IMR-90 (cell line): Measurements from ENCODE around the gene ETS1. TPM values are rescaled to one million over a fixed set of nuclear protein-coding genes. Genes with fewer than 3 reads are reported as not detected.

Experiments used
- ATAC-seq: fragments of 200-7000 bp; cut with Tn5 transposase; 2 replicates; pipeline ENCODE4 v1.9.1; 2020; ENCODE audit warnings: low read depth, mild to moderate bottlenecking, moderate library complexity
- BruUV-seq: library from RNA; stranded (reverse); fragments of 400-500 nt; replicated peaks from 2 replicates; lab custom pipeline; 2021; lab: Mats Ljungman, UMichigan
- CTCF ChIA-PET: fragments of 300-600 bp; formaldehyde crosslinking; extraction: SDS; loops from one replicate; lab custom pipeline; 2021; ENCODE audit warnings: antibody characterized with exemption; lab: Yijun Ruan, JAX
- POLR2A ChIA-PET: fragments of 300-600 bp; sonication (Branson Sonifier 250); formaldehyde crosslinking; loops from one replicate; lab custom pipeline; 2022; ENCODE audit warnings: antibody characterized with exemption; ENCODE audit not compliant: unreplicated experiment; lab: Charles Lee
- DNase-seq: peaks from one replicate; pipeline ENCODE4 v3.0.0; 2013
- H2AFZ ChIP-seq: replicated peaks from 2 replicates; pipeline ENCODE3; 2013; ENCODE audit warnings: low read length, mild to moderate bottlenecking; ENCODE audit not compliant: poor library complexity
- H2AK5ac ChIP-seq: 2 replicates; pipeline ENCODE4 v1.6.1; 2013; ENCODE audit warnings: low read depth, low read length, inconsistent platforms
- H2AK9ac ChIP-seq: replicated peaks from 2 replicates; pipeline ENCODE3; 2013; ENCODE audit warnings: mild to moderate bottlenecking, low read depth, low read length, moderate library complexity; ENCODE audit not compliant: poor library complexity
- H2BK120ac ChIP-seq: 2 replicates; pipeline ENCODE4 v1.6.1; 2013; ENCODE audit warnings: low read depth, low read length, inconsistent platforms
- H2BK15ac ChIP-seq: 3 replicates; pipeline ENCODE4 v1.6.1; 2013; ENCODE audit warnings: low read depth, low read length, inconsistent platforms
- H2BK20ac ChIP-seq: 2 replicates; pipeline ENCODE4 v1.6.1; 2013; ENCODE audit warnings: low read depth, mild to moderate bottlenecking, inconsistent platforms, low read length, moderate library complexity
- H2BK5ac ChIP-seq: 2 replicates; pipeline ENCODE4 v1.6.1; 2013; ENCODE audit warnings: mild to moderate bottlenecking, low read depth, low read length, inconsistent platforms; ENCODE audit not compliant: poor library complexity, severe bottlenecking
- H3K14ac ChIP-seq: replicated peaks from 2 replicates; pipeline ENCODE4 v1.6.1; 2013; ENCODE audit warnings: low read depth, low read length, inconsistent platforms
- H3K18ac ChIP-seq: 2 replicates; pipeline ENCODE4 v1.6.1; 2013; ENCODE audit warnings: low read depth, low read length, control low read depth
- H3K23ac ChIP-seq: 2 replicates; pipeline ENCODE4 v1.6.1; 2013; ENCODE audit warnings: low read depth, low read length, inconsistent platforms
- H3K27ac ChIP-seq: 2 replicates; pipeline ENCODE4 v1.5.1; 2013; ENCODE audit warnings: mild to moderate bottlenecking, control low read depth, low read length; ENCODE audit not compliant: insufficient read depth
- H3K27me3 ChIP-seq: 2 replicates; pipeline ENCODE4 v1.6.1; 2013; ENCODE audit warnings: low read length; ENCODE audit not compliant: control insufficient read depth, insufficient read depth
- H3K36me3 ChIP-seq: 2 replicates; pipeline ENCODE4 v1.6.1; 2013; ENCODE audit warnings: low read length, mixed read lengths; ENCODE audit not compliant: control insufficient read depth, insufficient read depth
- H3K4ac ChIP-seq: 2 replicates; pipeline ENCODE4 v1.6.1; 2013; ENCODE audit warnings: low read depth, low read length, inconsistent platforms
- H3K4me1 ChIP-seq: 2 replicates; pipeline ENCODE4 v1.6.1; 2013; ENCODE audit warnings: low read length, mixed read lengths; ENCODE audit not compliant: control insufficient read depth, insufficient read depth
- H3K4me2 ChIP-seq: 2 replicates; pipeline ENCODE4 v1.6.1; 2013; ENCODE audit warnings: low read depth, mild to moderate bottlenecking, control low read depth, low read length, moderate library complexity
- H3K4me3 ChIP-seq: 2 replicates; pipeline ENCODE4 v1.5.1; 2013; ENCODE audit warnings: low read depth, mild to moderate bottlenecking, control low read depth, low read length, moderate library complexity; ENCODE audit not compliant: insufficient read depth
- H3K56ac ChIP-seq: 2 replicates; pipeline ENCODE4 v1.6.1; 2013; ENCODE audit warnings: low read length, inconsistent platforms; ENCODE audit not compliant: insufficient read depth; ENCODE audit errors: extremely low read depth
- H3K79me1 ChIP-seq, 2 experiments: 2 replicates each; pipeline ENCODE4 v1.6.1; 2013; ENCODE audit warnings: low read length in 2 of 2, inconsistent platforms in 1 of 2, low read depth in 1 of 2
- H3K9ac ChIP-seq: 2 replicates; pipeline ENCODE4 v1.6.1; 2013; ENCODE audit warnings: low read depth, low read length, control low read depth
- H3K9me1 ChIP-seq: 2 replicates; pipeline ENCODE4 v1.6.1; 2013; ENCODE audit warnings: low read length, inconsistent platforms; ENCODE audit not compliant: insufficient read depth
- H3K9me3 ChIP-seq: 2 replicates; pipeline ENCODE4 v1.6.1; 2013; ENCODE audit warnings: low read length; ENCODE audit not compliant: control insufficient read depth, insufficient read depth
- H4K20me1 ChIP-seq: 2 replicates; pipeline ENCODE4 v1.6.1; 2013; ENCODE audit warnings: low read length, inconsistent platforms; ENCODE audit not compliant: insufficient read depth
- H4K5ac ChIP-seq: 2 replicates; pipeline ENCODE4 v1.6.1; 2013; ENCODE audit warnings: mild to moderate bottlenecking, low read depth, low read length, control low read depth
- H4K8ac ChIP-seq, 2 experiments: 2 replicates each; pipeline ENCODE4 v1.6.1; 2013; ENCODE audit warnings: low read depth in 2 of 2, low read length in 2 of 2, control low read depth in 1 of 2, inconsistent platforms in 1 of 2
- H4K91ac ChIP-seq: 2 replicates; pipeline ENCODE4 v1.6.1; 2013; ENCODE audit warnings: low read depth, low read length, inconsistent platforms; ENCODE audit not compliant: insufficient read depth
- BHLHE40 ChIP-seq: fragments of 150-350 bp; IDR thresholded peaks from 2 replicates; pipeline ENCODE4 v1.6.1; 2016; ENCODE audit warnings: mild to moderate bottlenecking, low read depth, low read length
- CEBPB ChIP-seq: IDR thresholded peaks from 2 replicates; pipeline ENCODE4 v1.6.1; 2012; ENCODE audit warnings: low read depth, low read length, improper control_type of control experiment
- CHD1 ChIP-seq: IDR thresholded peaks from 2 replicates; pipeline ENCODE4 v1.6.1; 2012; ENCODE audit warnings: low read depth, low read length, improper control_type of control experiment
- CTCF ChIP-seq: conservative IDR thresholded peaks from 2 replicates; pipeline ENCODE4 v1.5.1; 2012; ENCODE audit warnings: mild to moderate bottlenecking, low read depth, low read length, improper control_type of control experiment
- ELK1 ChIP-seq: fragments of 150-350 bp; IDR thresholded peaks from 2 replicates; pipeline ENCODE4 v1.6.1; 2016; ENCODE audit warnings: low read depth, mild to moderate bottlenecking, low read length, moderate library complexity, borderline replicate concordance
- FOS ChIP-seq: fragments of 150-350 bp; IDR thresholded peaks from 2 replicates; pipeline ENCODE4 v1.6.1; 2016; ENCODE audit warnings: low read depth, low read length
- MAFK ChIP-seq: IDR thresholded peaks from 2 replicates; pipeline ENCODE4 v1.6.1; 2012; ENCODE audit warnings: low read depth, low read length, improper control_type of control experiment
- MAZ ChIP-seq: IDR thresholded peaks from 2 replicates; pipeline ENCODE4 v1.6.1; 2012; ENCODE audit warnings: low read depth, mild to moderate bottlenecking, low read length, improper control_type of control experiment, moderate library complexity, borderline replicate concordance
- MXI1 ChIP-seq: IDR thresholded peaks from 2 replicates; pipeline ENCODE4 v1.6.1; 2012; ENCODE audit warnings: low read depth, mild to moderate bottlenecking, low read length, moderate library complexity, borderline replicate concordance
- NFE2L2 ChIP-seq: fragments of 150-350 bp; IDR thresholded peaks from 2 replicates; pipeline ENCODE4 v1.6.1; 2016; ENCODE audit warnings: low read depth, mild to moderate bottlenecking, low read length
- POLR2A ChIP-seq: IDR thresholded peaks from 2 replicates; pipeline ENCODE4 v1.6.1; 2012; ENCODE audit warnings: mild to moderate bottlenecking, low read depth, low read length
- RAD21 ChIP-seq: IDR thresholded peaks from 2 replicates; pipeline ENCODE4 v1.6.1; 2012; ENCODE audit warnings: low read length, improper control_type of control experiment
- RCOR1 ChIP-seq: IDR thresholded peaks from 2 replicates; pipeline ENCODE4 v1.6.1; 2012; ENCODE audit warnings: mild to moderate bottlenecking, low read length, improper control_type of control experiment; ENCODE audit not compliant: insufficient replicate concordance
- RFX5 ChIP-seq: IDR thresholded peaks from 2 replicates; pipeline ENCODE4 v1.8.0; 2012; ENCODE audit warnings: low read depth, mild to moderate bottlenecking, low read length, moderate library complexity
- SMC3 ChIP-seq: fragments of 150-350 bp; IDR thresholded peaks from 2 replicates; pipeline ENCODE4 v1.6.1; 2016; ENCODE audit warnings: low read depth, mild to moderate bottlenecking, antibody characterized with exemption, low read length, moderate library complexity
- USF2 ChIP-seq: fragments of 150-350 bp; IDR thresholded peaks from 2 replicates; pipeline ENCODE4 v1.6.1; 2017; ENCODE audit warnings: mild to moderate bottlenecking, antibody characterized with exemption, low read length, low read depth
- WGBS, 2 experiments: methylation state at CpG; one replicate each; pipeline versions ENCODE4 v1.1.5 to v1.1.7; 2013; ENCODE audit warnings: missing lambda C conversion rate in 2 of 2; ENCODE audit not compliant: insufficient read length in 1 of 2; ENCODE audit errors: extremely low coverage in 2 of 2; 5-methylcytosine and 5-hydroxymethylcytosine counted together
- dilution Hi-C: fragments of 300-500 bp; cut with HindIII; formaldehyde crosslinking; loops from one replicate; pipeline ENCODE4 v1.14.3; 2018; ENCODE audit warnings: low sequenced_read_pairs; ENCODE audit not compliant: unreplicated experiment
- in situ Hi-C: fragments of 300-500 bp; cut with MboI; formaldehyde crosslinking; loops from 3 replicates; pipeline ENCODE4 v1.14.3; 2019; ENCODE audit warnings: low sequenced_read_pairs, inconsistent platforms, mixed read lengths
- intact Hi-C: fragments of 100-400 bp; cut with micrococcal nuclease; formaldehyde crosslinking; loops from 2 replicates; pipeline ENCODE4 v1.10.0; 2022
- polyA plus RNA-seq, 3 experiments: library from polyadenylated mRNA; depleted of rRNA; stranded (reverse); fragments of >200 nt; gene quantifications; 2 replicates each; pipeline ENCODE4 v1.2.3, GENCODE V29; 2012; ENCODE audit warnings: low replicate concordance in 1 of 3
- total RNA-seq: library from RNA; depleted of rRNA; stranded (reverse); fragments of >200 nt; gene quantifications from 2 replicates; pipeline ENCODE4 v1.2.3, GENCODE V29; 2012

ETS1 gene
- total and polyA plus RNA-seq, 2 of the 4 experiments (the other 2 are of a cell fraction): 41.2 to 56.3 TPM

GRCh38 chr11:128569291-128569690, 18.1 kb downstream of the ETS1 start:
- H3K4me3 ChIP-seq: no peak overlapping the region
- no peak for ATAC-seq
- no peaks in the 10 kb centered on the region for H3K9me3 ChIP-seq
- no CpG with 5 or more reads among the region's 2 CpGs for WGBS, 2 experiments
- no peak overlapping the region for H3K4me2 ChIP-seq
- no peak for TF ChIP-seq CTCF
- TF ChIP-seq CHD1: no peak
- TF ChIP-seq USF2: no peak
- no peak for TF ChIP-seq SMC3
- no peak for TF ChIP-seq BHLHE40
- no peak for TF ChIP-seq RAD21
- no peak for TF ChIP-seq MXI1
- no peak for TF ChIP-seq NFE2L2
- no peak for TF ChIP-seq POLR2A
- TF ChIP-seq CEBPB: no peak
- TF ChIP-seq FOS: no peak
- TF ChIP-seq MAZ: no peak
- TF ChIP-seq MAFK: no peak
- TF ChIP-seq RFX5: no peak
- no peak for TF ChIP-seq RCOR1
- TF ChIP-seq ELK1: no peak
- no peak overlapping the region for H2BK15ac ChIP-seq
- intact Hi-C loops: no loop called here
- no peak for DNase-seq
- no peak overlapping the region for H3K56ac ChIP-seq
- H3K23ac ChIP-seq: no peak overlapping the region
- no peaks in the 10 kb centered on the region for H3K9me1 ChIP-seq
- no peaks in the 10 kb centered on the region for H3K79me1 ChIP-seq
- no peak overlapping the region for H4K5ac ChIP-seq
- no peak overlapping the region for H4K8ac ChIP-seq
- no peak overlapping the region for H3K9ac ChIP-seq
- H3K27ac ChIP-seq: no peak overlapping the region
- H3K4me1 ChIP-seq: no peaks in the 10 kb centered on the region
- no peak overlapping the region for H4K91ac ChIP-seq
- H3K27me3 ChIP-seq: peaks cover 18% of the 10 kb centered on the region
- no peak overlapping the region for H2BK120ac ChIP-seq
- H2AK5ac ChIP-seq: no peak overlapping the region
- H3K36me3 ChIP-seq: no peaks in the 10 kb centered on the region
- H2AFZ ChIP-seq: no peak overlapping the region
- H3K18ac ChIP-seq: no peak overlapping the region
- H4K20me1 ChIP-seq: no peaks in the 10 kb centered on the region
- no peak overlapping the region for H2AK9ac ChIP-seq
- H3K4ac ChIP-seq: no peak overlapping the region
- dilution Hi-C loops: no loop called here
- POLR2A ChIA-PET: no interaction called here
- H2BK5ac ChIP-seq: no peak overlapping the region
- in situ Hi-C loops: no loop called here
- H2BK20ac ChIP-seq: no peak overlapping the region
- no peak overlapping the region for H3K14ac ChIP-seq
- BruUV-seq: no TSS peak
- CTCF ChIA-PET: no interaction called here
